ENCODE data around the gene MGAT4D.

DNA sequence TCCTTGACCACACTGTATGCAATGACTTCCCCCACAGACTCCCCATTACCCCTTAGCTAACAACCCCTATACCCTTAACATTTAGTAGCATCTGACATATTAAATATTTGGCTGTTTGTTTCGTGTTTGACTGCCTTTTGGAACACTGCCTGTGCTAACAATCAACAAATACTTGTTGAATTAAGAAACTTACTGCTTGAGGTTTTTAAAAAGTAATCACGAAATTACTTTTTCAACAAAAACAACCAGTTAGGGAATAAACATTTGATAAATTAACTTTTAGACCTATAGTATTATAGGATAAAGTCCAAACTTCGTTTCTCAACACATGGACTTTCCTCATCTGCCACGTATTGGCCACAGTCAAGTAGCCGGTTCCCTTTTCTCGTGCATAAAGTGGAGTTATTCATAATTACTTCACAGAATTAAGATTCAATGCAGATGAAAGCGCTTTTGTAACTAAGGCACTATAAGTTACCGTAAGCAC is 25.3 kb upstream of the MGAT4D start:
- no peak for TF ChIP-seq POLR2AphosphoS5 (IDR thresholded peaks at IDR 0.05; ENCODE audit: low read depth, low read length)
- no peak; the same call in 1 of the 2 replicates for TF ChIP-seq TAF1 (IDR thresholded peaks at IDR 0.05; ENCODE audit: borderline replicate concordance, insufficient read depth, low read length)
